NCI-H460 (cell line): ENCODE data around the gene HADH. TPM values are rescaled to one million over a fixed set of nuclear protein-coding genes. Genes with fewer than 3 reads are reported as not detected.
A peak's percentile ranks its signal among the peaks of the same experiment; 100 is the strongest.
"Not testable (repeated sequence)": the region's sequence is repeated elsewhere in the genome, so short reads cannot be mapped to it uniquely, and the experiment has no call there.

Experiments used
- DNase-seq: peaks from one replicate; pipeline ENCODE4 v3.0.0-alpha.2; 2016; ENCODE audit warnings: low read depth; ENCODE audit errors: extremely low read depth
- total RNA-seq: library from RNA; depleted of rRNA; stranded (reverse); fragments of >200 nt; shearing (Covaris generic); gene quantifications from 2 replicates; pipeline ENCODE4 v1.2.3, GENCODE V29; 2014

Gene HADH
- total RNA-seq, 1 experiment from 2014 or later, result 11.7 TPM

DNA sequence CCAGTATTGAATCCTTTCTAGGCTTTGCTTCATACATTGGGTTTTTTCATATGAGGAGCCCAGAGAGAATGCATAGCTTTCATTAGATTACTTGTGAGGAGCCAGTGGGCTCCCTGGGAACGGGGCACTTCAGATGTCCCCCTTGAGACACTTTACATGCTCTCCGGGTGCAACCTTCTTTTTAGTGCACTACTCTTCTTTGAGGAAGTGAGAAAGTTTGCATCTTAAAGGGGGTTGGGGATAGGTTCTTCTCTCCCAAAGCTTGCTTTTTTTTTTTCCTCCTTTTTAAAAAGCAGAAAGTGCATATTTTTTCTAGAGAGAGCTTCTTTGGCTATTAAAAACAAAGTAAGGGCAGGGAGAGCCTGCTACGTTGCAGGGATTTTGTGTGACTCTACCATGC is 4.3 kb downstream of the HADH start:
- DNase-seq, result no peak

- no peak for DNase-seq
These were observed 5.2 kb downstream of the HADH start for GRCh38 chr4:107994894-107995293.

GRCh38 chr4:107996949-107997788 is 7.5 kb downstream of the HADH start:
- DNase-seq, result no peak

DNA sequence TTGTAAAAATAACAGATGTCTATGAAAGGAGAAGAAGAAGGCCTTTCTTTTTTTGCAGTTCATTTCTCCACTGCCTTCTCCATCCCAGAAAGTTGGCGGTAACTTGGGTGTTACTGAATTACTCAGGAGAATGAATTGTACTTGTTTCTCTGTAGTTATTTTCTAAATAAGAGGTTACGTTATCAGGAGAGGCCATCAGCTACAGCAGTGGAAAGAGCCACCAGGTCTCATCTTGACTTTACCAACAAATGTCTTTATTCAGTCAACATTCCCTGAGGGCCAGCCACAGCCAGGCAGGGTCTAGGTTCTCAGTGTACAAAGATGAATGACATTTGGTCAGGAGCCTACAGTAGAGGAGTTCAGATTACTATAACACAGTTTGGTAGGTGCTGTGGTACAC is 8.1 kb downstream of the HADH start:
- no peak for DNase-seq

- DNase-seq, result no peak
These were observed 10.3 kb downstream of the HADH start for GRCh38 chr4:107999932-108000539.

GRCh38 chr4:108001540-108002135 is 11.9 kb downstream of the HADH start:
- DNase-seq, result no peak

GRCh38 chr4:108003982-108004515 is 14.4 kb downstream of the HADH start:
- no peak for DNase-seq

DNA sequence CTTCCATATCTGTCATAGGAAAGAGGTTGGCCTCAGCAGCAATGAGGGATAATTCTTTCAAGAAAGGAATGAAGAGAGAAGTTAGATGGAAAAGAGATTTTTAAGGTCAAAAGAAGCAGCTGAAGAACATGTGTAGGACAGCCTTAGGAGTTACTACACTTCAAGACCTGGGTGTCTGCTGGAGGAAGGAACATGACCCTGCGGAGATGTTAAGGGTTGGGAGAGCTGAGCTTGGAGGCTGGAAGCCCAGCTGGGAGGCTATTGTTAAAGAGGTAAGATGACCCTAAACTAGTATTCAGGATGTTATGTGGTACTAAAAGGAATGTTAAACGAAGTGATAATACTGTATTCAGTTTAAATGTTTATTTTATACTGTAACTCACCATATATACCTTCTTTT is 15.0 kb downstream of the HADH start:
- DNase-seq, result no peak

GRCh38 chr4:108005807-108006206 is 16.1 kb downstream of the HADH start:
- no peak for DNase-seq

GRCh38 chr4:108006361-108006760 is 16.7 kb downstream of the HADH start:
- DNase-seq, result no peak

DNA sequence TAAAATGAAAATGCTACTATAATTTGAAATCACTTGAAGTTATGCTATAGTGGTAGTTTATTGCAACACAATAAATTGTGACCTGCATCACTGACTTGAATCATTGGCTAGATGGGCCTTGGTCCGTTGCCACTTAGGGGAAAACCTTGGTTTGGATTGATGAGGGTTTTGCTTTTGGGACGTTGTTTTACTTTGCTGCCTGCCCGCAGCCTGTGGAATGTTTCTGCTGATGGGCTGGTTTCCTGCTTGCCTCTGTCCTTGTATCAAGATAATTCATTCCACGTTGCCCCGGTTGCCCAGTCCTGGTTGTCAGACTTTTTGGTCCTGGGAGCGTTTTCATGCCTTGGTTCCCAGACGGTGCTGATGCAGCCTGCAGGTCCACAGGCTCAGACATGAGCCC is 18.3 kb downstream of the HADH start:
- DNase-seq, result no peak

DNA sequence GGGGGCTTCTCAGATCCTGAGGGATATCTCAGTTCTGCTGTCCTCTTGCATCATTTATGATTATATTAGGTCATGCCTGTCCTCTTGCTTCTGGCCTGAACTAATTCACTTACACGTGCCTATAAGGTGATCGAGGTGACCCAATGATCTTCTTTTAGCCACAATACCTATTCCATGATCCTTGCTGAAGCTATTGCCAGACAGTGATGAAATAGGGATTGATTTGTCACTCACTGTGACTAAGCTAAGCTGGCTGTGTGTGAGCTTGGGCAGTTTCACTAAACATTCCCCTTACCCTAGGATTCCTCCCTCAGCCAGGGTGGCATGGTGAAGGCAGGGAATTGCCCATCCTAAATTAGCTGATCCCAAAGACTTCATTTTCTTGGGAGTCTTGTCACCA is 19.0 kb downstream of the HADH start:
- peak; percentile 43 for DNase-seq

DNA sequence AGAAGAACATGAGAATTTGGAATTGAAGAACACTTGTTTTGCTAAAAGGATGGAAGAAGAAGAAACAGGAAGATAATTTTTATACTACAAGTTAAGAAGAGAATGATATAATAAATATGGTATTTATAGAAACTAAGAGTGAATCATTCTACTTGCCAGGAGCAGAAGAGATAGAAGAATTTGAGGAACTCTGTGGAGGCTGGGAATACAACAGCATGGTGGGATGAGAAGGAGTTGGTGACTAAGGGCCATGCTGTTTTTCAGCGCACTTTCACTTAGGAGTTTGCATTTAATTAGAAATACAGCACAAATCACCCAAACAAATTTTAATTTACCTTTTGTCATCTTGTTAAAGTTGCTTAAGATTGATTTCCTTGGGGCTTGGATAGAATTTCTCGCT is 20.5 kb downstream of the HADH start:
- DNase-seq, result no peak

- not testable (repeated sequence) for DNase-seq
These were observed 22.7 kb downstream of the HADH start for GRCh38 chr4:108012382-108012781.

GRCh38 chr4:108013327-108013726 is 23.6 kb downstream of the HADH start:
- DNase-seq, result no peak

- DNase-seq, result no peak
These were observed 24.3 kb downstream of the HADH start for GRCh38 chr4:108013955-108014354.

GRCh38 chr4:108018040-108018883 is 28.6 kb downstream of the HADH start:
- DNase-seq, result peak; percentile 63

DNA sequence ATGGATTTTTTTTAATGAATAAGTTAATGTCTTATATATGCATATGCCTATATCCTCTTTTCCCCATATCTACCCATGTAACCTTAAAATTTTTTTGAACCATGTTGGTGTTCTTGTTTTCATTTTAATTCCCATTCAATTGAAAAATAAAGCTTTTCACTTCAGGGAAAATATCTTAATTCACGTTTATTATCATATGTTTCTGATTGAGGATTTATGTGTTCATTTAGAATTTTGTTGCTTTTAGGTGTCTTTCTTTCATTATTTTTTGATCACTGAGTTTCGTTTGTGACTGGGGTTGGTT is 29.1 kb downstream of the HADH start:
- no peak for DNase-seq

GRCh38 chr4:108024085-108024877 is 34.6 kb downstream of the HADH start:
- no peak for DNase-seq

DNA sequence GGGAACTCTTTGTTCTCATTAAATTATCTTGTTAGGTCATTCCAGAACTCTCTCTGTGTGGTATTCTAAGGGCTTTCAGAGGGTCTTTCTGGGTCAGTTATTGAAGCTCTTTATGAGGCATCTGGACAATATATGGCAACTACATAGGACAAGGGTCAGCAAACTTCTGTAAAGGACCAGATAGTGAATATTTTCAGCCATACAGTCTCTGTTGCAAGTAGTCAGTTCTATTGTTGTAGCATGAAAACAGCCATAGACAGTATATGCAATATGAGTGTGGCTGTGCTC is 35.1 kb downstream of the HADH start:
- no peak for DNase-seq
